Embryonic facial prominence (tissue), 1 donor: Measurements from ENCODE around the gene C14orf180.
"Not testable (repeated sequence)": the region's sequence is repeated elsewhere in the genome, so short reads cannot be mapped to it uniquely, and the experiment has no call there.

Experiments
- DNase-seq: peaks from one replicate; pipeline ENCODE4 v3.0.0-alpha.2; 2016; ENCODE audit errors: extremely low spot score

Gene C14orf180

GRCh38 chr14:104611881-104612280 lies 32.3 kb downstream of the C14orf180 start:
- DNase-seq: no peak

DNA sequence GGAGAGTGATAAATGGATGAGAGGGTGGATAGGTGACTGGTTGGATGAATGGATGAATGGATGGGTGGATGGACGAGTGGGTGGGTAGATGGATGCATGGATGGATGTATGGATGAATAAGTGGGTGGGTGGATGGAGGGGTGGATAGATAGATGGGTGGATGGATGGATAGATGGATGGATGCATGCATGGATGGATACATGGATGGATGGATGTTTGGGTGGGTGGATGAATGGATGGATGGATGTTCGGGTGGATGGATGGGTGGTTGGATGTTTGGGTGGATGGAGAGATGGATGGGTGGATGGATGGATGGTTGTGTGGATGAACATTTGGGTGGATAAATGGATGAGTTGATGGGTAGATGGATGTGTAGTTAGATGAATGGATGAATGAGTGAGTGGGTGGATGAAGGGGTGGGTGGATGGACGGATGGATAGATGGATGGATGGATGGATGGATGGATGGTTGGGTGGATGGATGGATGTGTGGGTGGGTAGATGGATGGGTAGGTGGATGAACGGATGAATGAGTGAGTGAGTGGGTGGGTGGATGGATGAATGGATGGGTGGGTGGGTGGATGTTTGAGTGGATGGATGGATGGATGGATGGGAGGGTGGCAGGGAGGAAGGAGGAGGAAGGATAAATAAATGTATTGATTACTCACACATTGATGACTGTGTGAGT lies 34.7 kb downstream of the C14orf180 start:
- no peak for DNase-seq

- no peak for DNase-seq
These were observed 45.4 kb downstream of the C14orf180 start for GRCh38 chr14:104624939-104625338.

GRCh38 chr14:104632781-104633180 lies 53.2 kb downstream of the C14orf180 start:
- no peak for DNase-seq

GRCh38 chr14:104633276-104634137 lies 53.9 kb downstream of the C14orf180 start:
- no peak for DNase-seq

- DNase-seq: no peak
These were observed 54.7 kb downstream of the C14orf180 start for GRCh38 chr14:104634138-104634760.

- no peak for DNase-seq
These were observed 55.5 kb downstream of the C14orf180 start for GRCh38 chr14:104634886-104635570.

DNA sequence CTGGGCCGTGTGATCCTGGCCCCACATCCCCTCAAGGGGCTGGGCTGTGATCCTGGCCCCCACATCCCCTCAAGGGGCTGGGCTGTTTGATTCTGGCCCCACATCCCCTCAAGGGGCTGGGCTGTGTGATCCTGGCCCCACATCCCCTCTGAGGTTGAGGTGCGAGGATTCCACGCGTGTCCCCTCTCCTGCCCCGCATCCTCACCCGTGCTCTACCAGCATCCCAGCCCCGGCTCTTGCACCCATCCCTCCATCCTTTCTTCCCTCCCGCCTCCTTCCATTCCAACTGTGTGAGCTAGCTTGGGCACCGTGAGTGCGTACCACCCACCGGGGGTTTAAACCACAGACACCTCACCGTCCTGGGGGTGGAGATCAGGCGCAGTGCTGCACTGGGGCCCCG lies 56.2 kb downstream of the C14orf180 start:
- DNase-seq: no peak

DNA sequence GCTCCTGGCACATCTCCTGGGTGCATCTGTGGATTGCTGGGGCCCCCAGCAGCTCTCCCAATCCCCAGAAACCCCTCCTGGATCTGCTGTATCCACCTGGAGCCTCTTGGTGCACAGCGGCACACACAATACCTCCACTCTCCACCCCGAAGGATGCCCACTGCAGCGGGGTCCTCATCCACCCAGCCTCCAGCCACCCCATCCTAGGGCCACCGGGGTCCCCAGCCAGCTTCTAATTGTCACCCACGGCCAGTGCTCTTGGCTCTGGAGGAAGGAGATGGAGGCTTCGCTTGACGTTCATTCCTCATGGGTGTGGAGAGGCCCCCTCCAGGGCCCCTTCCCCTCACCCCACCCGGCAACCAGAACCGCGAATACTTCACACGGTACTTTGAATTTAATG lies 56.6 kb downstream of the C14orf180 start:
- DNase-seq: no peak

DNA sequence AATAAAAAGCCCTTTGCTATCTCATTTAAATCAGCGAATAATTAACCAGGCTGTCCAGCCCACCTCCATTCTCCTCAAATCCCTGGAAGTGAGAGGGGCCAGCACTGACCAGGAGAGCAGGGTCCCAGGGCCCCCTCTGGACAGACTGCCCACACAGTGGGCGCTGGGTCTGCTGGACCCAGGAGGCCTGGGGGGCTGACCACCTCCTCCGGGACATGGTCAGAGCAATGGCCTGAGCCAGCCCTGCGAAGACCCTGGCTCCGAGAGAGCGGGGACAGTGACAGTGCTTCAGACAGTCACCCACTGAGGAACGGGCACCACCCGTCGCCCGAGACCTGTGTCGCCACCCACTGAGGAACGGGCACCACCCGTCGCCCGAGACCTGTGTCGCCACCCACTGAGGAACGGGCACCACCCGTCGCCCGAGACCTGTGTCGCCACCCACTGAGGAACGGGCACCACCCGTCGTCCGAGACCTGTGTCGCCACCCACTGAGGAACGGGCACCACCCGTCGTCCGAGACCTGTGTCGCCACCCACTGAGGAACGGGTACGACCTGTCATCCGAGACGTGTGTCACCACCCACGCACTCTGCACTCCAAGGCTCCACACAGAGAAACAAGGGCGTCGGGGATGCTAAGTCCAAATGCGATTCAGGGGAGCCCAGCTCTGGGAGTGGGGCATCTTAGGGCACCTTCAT lies 57.4 kb downstream of the C14orf180 start:
- DNase-seq: not testable (repeated sequence)

GRCh38 chr14:104637546-104638003 lies 58.0 kb downstream of the C14orf180 start:
- DNase-seq: no peak

DNA sequence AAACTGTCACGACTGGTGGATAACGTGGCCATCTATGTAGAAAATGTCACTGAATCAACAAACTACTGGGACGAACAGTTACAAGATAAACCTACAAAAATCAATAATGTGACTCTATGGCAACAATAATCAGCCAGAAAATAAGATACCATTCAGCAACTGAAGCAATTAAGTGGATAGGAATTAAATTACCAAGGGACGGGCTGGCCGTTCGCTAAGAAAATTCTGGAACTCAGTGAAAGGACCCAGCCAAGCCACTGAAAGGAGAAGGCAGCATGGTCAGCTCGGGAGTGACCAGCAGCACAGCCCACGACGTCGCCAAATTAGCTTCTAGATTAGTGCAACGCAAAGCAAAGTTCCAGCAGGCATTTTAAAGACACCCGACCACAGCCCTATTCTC lies 58.6 kb downstream of the C14orf180 start:
- DNase-seq: no peak

GRCh38 chr14:104638927-104639450 lies 59.4 kb downstream of the C14orf180 start:
- no peak for DNase-seq

GRCh38 chr14:104639471-104639870 lies 59.9 kb downstream of the C14orf180 start:
- no peak for DNase-seq
